Endothelial cell of umbilical vein (primary cell): Measurements from ENCODE around the gene THAP10. TPM values are rescaled to one million over a fixed set of nuclear protein-coding genes. Genes with fewer than 3 reads are reported as not detected.

ENCODE experiments used
- BruUV-seq: library from RNA; stranded (reverse); fragments of 400-500 nt; replicated peaks from 2 replicates; lab custom pipeline; 2021; lab: Mats Ljungman, UMichigan
- CTCF ChIA-PET: fragments of 300-600, 350-600 bp; sonication (Branson Sonifier 250); formaldehyde crosslinking; loops from one replicate; lab custom pipeline; 2021; ENCODE audit warnings: antibody characterized with exemption, inconsistent platforms; lab: Charles Lee
- POLR2A ChIA-PET: fragments of 300-600, 350-600 bp; sonication (Branson Sonifier 250); formaldehyde crosslinking; loops from one replicate; lab custom pipeline; 2021; ENCODE audit warnings: antibody characterized with exemption, inconsistent platforms; lab: Charles Lee
- DNase-seq: peaks from one replicate; pipeline ENCODE4 v3.0.0-alpha.2; 2011; ENCODE audit warnings: low read depth, low spot score
- FAIRE-seq: peaks from 2 replicates; lab custom pipeline; 2011; peaks lifted over from hg19 to GRCh38; lab: Jason Lieb, UNC
- H2AFZ ChIP-seq: 2 replicates; pipeline ENCODE4 v1.6.0; 2012; ENCODE audit warnings: low read depth, low read length, control low read depth, inconsistent platforms
- H3K27ac ChIP-seq: 2 replicates; pipeline ENCODE4 v1.5.1; 2011; ENCODE audit warnings: low read depth, mild to moderate bottlenecking, control low read depth, low read length, moderate library complexity; ENCODE audit not compliant: insufficient read depth
- H3K27me3 ChIP-seq, 2 experiments: 2 replicates each; pipeline versions ENCODE4 v1.6.0 to v1.6.1; 2011; ENCODE audit warnings: low read length in 2 of 2, mixed read lengths in 1 of 2; ENCODE audit not compliant: control insufficient read depth in 2 of 2, insufficient read depth in 2 of 2
- H3K36me3 ChIP-seq, 2 experiments: 2 replicates in 1 of 2; 3 replicates in 1 of 2; pipeline ENCODE4 v1.5.1; 2011; ENCODE audit warnings: low read length in 2 of 2, mild to moderate bottlenecking in 1 of 2, moderate library complexity in 1 of 2; ENCODE audit not compliant: control insufficient read depth in 2 of 2, insufficient read depth in 2 of 2; ENCODE audit errors: extremely low read depth in 1 of 2
- H3K4me1 ChIP-seq: 3 replicates; pipeline ENCODE4 v1.5.1; 2011; ENCODE audit warnings: mild to moderate bottlenecking, low read length; ENCODE audit not compliant: control insufficient read depth, insufficient read depth; ENCODE audit errors: extremely low read depth
- H3K4me2 ChIP-seq: 2 replicates; pipeline ENCODE4 v1.6.1; 2011; ENCODE audit warnings: low read length, control low read depth, mixed read lengths; ENCODE audit not compliant: insufficient read depth
- H3K4me3 ChIP-seq, 3 experiments: fragments of 200-600 bp in 1 of 3; sonication (generic), shearing (Covaris generic) in 1 of 3; replicated peaks in 1 of 3; 2 replicates each; pipeline ENCODE4 v1.5.1; 2011 to 2016; ENCODE audit warnings: control low read depth in 3 of 3, low read length in 3 of 3, mild to moderate bottlenecking in 2 of 3, inconsistent platforms in 1 of 3, low read depth in 1 of 3, moderate library complexity in 1 of 3; ENCODE audit not compliant: insufficient read depth in 1 of 3
- H3K79me2 ChIP-seq: 2 replicates; pipeline ENCODE4 v1.6.0; 2012; ENCODE audit warnings: low read length, inconsistent platforms; ENCODE audit not compliant: control insufficient read depth, insufficient read depth
- H3K9ac ChIP-seq: replicated peaks from 2 replicates; pipeline ENCODE3; 2011; ENCODE audit warnings: low read length, control low read depth; ENCODE audit not compliant: insufficient read depth; ENCODE audit errors: extremely low read depth
- H3K9me1 ChIP-seq: replicated peaks from 3 replicates; pipeline ENCODE4 v1.6.0; 2011; ENCODE audit warnings: mild to moderate bottlenecking, low read length; ENCODE audit not compliant: control insufficient read depth, insufficient read depth; ENCODE audit errors: extremely low read depth
- H3K9me3 ChIP-seq: replicated peaks from 2 replicates; pipeline ENCODE4 v1.5.1; 2012; ENCODE audit warnings: low read length, inconsistent platforms; ENCODE audit not compliant: control insufficient read depth, insufficient read depth
- H4K20me1 ChIP-seq: replicated peaks from 2 replicates; pipeline ENCODE3; 2011; ENCODE audit warnings: mild to moderate bottlenecking, low read length; ENCODE audit not compliant: control insufficient read depth, insufficient read depth; ENCODE audit errors: extremely low read depth
- CTCF ChIP-seq, 2 donors: IDR thresholded peaks; 1 replicate in 1 of 2; 2 replicates in 1 of 2; pipeline ENCODE4 v1.5.1; 2011; ENCODE audit warnings: low read length in 2 of 2, mild to moderate bottlenecking in 2 of 2, moderate library complexity in 2 of 2, control low read depth in 1 of 2, inconsistent platforms in 1 of 2, low read depth in 1 of 2; ENCODE audit not compliant: insufficient read depth in 1 of 2; ENCODE audit errors: extremely low read depth in 1 of 2
- EZH2 ChIP-seq: IDR thresholded peaks from 2 replicates; pipeline ENCODE4 v1.6.1; 2012; ENCODE audit warnings: borderline replicate concordance, low read depth, mild to moderate bottlenecking, moderate library complexity, low read length, inconsistent platforms; ENCODE audit not compliant: severe bottlenecking
- FOS ChIP-seq: IDR thresholded peaks from 2 replicates; pipeline ENCODE4 v1.6.1; 2011; ENCODE audit warnings: mild to moderate bottlenecking, low read length, moderate library complexity, borderline replicate concordance; ENCODE audit not compliant: insufficient read depth
- GATA2 ChIP-seq: IDR thresholded peaks from 2 replicates; pipeline ENCODE4 v1.7.0; 2011; ENCODE audit warnings: low read depth, mild to moderate bottlenecking, moderate library complexity, mixed read lengths, low read length; ENCODE audit not compliant: insufficient read length, insufficient read depth
- JUN ChIP-seq: IDR thresholded peaks from 2 replicates; pipeline ENCODE4 v1.6.1; 2011; ENCODE audit warnings: borderline replicate concordance, low read depth; ENCODE audit not compliant: insufficient read length, insufficient read depth
- MAX ChIP-seq: IDR thresholded peaks from 2 replicates; pipeline ENCODE4 v1.6.1; 2011; ENCODE audit not compliant: insufficient read depth, insufficient read length
- MYC ChIP-seq: IDR thresholded peaks from one replicate; pipeline ENCODE4 v1.6.1; 2011; ENCODE audit warnings: mild to moderate bottlenecking, low read depth, low read length
- POLR2A ChIP-seq: IDR thresholded peaks from 2 replicates; pipeline ENCODE4 v1.6.1; 2012; ENCODE audit warnings: low read depth, mild to moderate bottlenecking, control low read depth, low read length
- POLR2AphosphoS5 ChIP-seq: IDR thresholded peaks from 2 replicates; pipeline ENCODE4 v1.6.1; 2012; ENCODE audit warnings: low read depth, mild to moderate bottlenecking, control low read depth, low read length, moderate library complexity; ENCODE audit not compliant: insufficient read depth
- dilution Hi-C: fragments of 300-500 bp; cut with MboI; formaldehyde crosslinking; loops from one replicate; pipeline ENCODE4 v1.15.0; 2019; ENCODE audit warnings: low sequenced_read_pairs; ENCODE audit not compliant: extremely low pct_ligation_motif_present
- intact Hi-C: fragments of 100-400 bp; cut with micrococcal nuclease; formaldehyde crosslinking; loops from one replicate; pipeline ENCODE4 v1.10.0; 2022
- polyA plus RNA-seq, 4 experiments: library from polyadenylated mRNA; depleted of rRNA in 3 of 4; stranded (reverse) in 3 of 4; unstranded in 1 of 4; fragments of >200 nt; gene quantifications; 2 replicates each; pipeline versions ENCODE4 v1.2.1 to v1.2.3, GENCODE V29; 2011 to 2012; ENCODE audit warnings: missing spikeins in 1 of 4
- total RNA-seq: library from RNA; stranded (reverse); gene quantifications from 2 replicates; pipeline ENCODE4 v1.2.3, GENCODE V29; 2021

The THAP10 gene
- total and polyA plus RNA-seq, 2 donors (not counting 3 experiments of a cell fraction or from before 2014, with no cell fraction given), result 1.7 to 4.0 TPM

- FAIRE-seq (peak; percentile 66), DNase-seq (peak; percentile 36)
- no peaks in the 10 kb centered on the region for H3K9me1 ChIP-seq
- TF ChIP-seq GATA2 (no peak), MAX (no peak), POLR2A (no peak), MYC (no peak), POLR2AphosphoS5 (no peak), EZH2 (no peak)
- H3K4me1 ChIP-seq, result peaks cover 26% of the 10 kb centered on the region
- dilution Hi-C loops, result no loop called here
- CTCF ChIA-PET, result interaction anchor here (0.9 to 3.7 kb wide), 6 partner anchors 9 to 43 kb away, joined by 3 to 31 read pairs (median 4); no protein-coding TSS in a partner anchor
- no peaks in the 10 kb centered on the region for H3K27me3 ChIP-seq
- H4K20me1 ChIP-seq, result no peaks in the 10 kb centered on the region
- H2AFZ ChIP-seq, result peak overlapping the region; percentile 88
- peak overlapping the region in 2 of 3 experiments; percentile 43 to 66 for H3K4me3 ChIP-seq
- no peaks in the 10 kb centered on the region for H3K9me3 ChIP-seq
- intact Hi-C loops, result loop anchor here (2.0 kb wide), 1 partner anchor 38 kb away; the partner anchor contains the start of genes LRRC49 and THAP10
- H3K9ac ChIP-seq, result peak overlapping the region; percentile 81
- BruUV-seq, result no TSS peak
- H3K36me3 ChIP-seq, result peaks cover 2 to 5% of the 10 kb centered on the region in 2 experiments
- peak overlapping the region; percentile 53 for H3K27ac ChIP-seq
- POLR2A ChIA-PET, result interaction anchor here (0.6 to 0.7 kb wide), 2 partner anchors 100 to 167 kb away, joined by 3 to 6 read pairs; no protein-coding TSS in a partner anchor
- H3K4me2 ChIP-seq, result peak overlapping the region; percentile 62
- H3K79me2 ChIP-seq, result peaks cover 4% of the 10 kb centered on the region
Measured at GRCh38 chr15:70854666-70854976, 37.6 kb downstream of the THAP10 start.

- H3K9ac ChIP-seq, result peak within 1 kb of the TSS; percentile 91
- H3K4me1 ChIP-seq, result peaks cover 26% of the 10 kb centered on the region
- H3K9me3 ChIP-seq, result no peaks in the 10 kb centered on the region
- intact Hi-C loops (loop anchor here (2.0 kb wide), 2 partner anchors 29 to 39 kb away; partner anchors contain the start of genes LRRC49 and THAP10), dilution Hi-C loops (no loop called here)
- CTCF ChIA-PET, result interaction anchor here (0.9 to 3.7 kb wide), 8 partner anchors 10 to 42 kb away, joined by 3 to 31 read pairs (median 4); no protein-coding TSS in a partner anchor
- H3K79me2 ChIP-seq, result peaks cover 4% of the 10 kb centered on the region
- no peaks in the 10 kb centered on the region for H4K20me1 ChIP-seq
- no peaks in the 10 kb centered on the region for H3K9me1 ChIP-seq
- DNase-seq, result peak; percentile 60
- TSS peak; percentile 66 for BruUV-seq
- H3K4me3 ChIP-seq, result peak within 1 kb of the TSS; percentile 61 to 76 (median 66)
- no peak for FAIRE-seq
- H3K36me3 ChIP-seq, result peaks cover 2 to 5% of the 10 kb centered on the region in 2 experiments
- TF ChIP-seq CTCF (IDR thresholded peaks at IDR 0.05; ENCODE audit: extremely low read depth in 1 of 2, insufficient read depth in 1 of 2, low read depth in 1 of 2, low read length in 2 of 2) (no peak), JUN (no peak), POLR2AphosphoS5 (peak; percentile 78), POLR2A (peak; percentile 55), GATA2 (no peak), MYC (no peak), FOS (peak; percentile 1), MAX (no peak), EZH2 (no peak)
- H3K27ac ChIP-seq, result peak within 1 kb of the TSS; percentile 60
- POLR2A ChIA-PET, result interaction anchor here (0.9 kb wide), 1 partner anchor 39 kb away, joined by 3 read pairs; the partner anchor contains the start of gene LRRC49
- peak within 1 kb of the TSS; percentile 92 for H3K4me2 ChIP-seq
- H3K27me3 ChIP-seq, result no peaks in the 10 kb centered on the region
- H2AFZ ChIP-seq, result peak within 1 kb of the TSS; percentile 88
Measured at GRCh38 chr15:70853973-70854665, 38.1 kb downstream of the THAP10 start, which contains the start of gene LARP6. Gene LARP6 (minus strand): TSS chr15:70854157. CDS start chr15:70854088, 69 bp downstream.
